GM18951 (cell line): ENCODE data around the gene C3orf85.

ENCODE experiments used
- POLR2A ChIP-seq: IDR thresholded peaks from 4 replicates; pipeline ENCODE4 v1.6.1; 2011; ENCODE audit warnings: mild to moderate bottlenecking; ENCODE audit not compliant: insufficient read length, insufficient read depth; ENCODE audit errors: extremely low read depth
- in situ Hi-C: fragments of 300-500 bp; cut with MboI; formaldehyde crosslinking; loops from one replicate; pipeline ENCODE4 v1.12.0; 2022; ENCODE audit warnings: low sequenced_read_pairs, mixed read lengths, inconsistent platforms; ENCODE audit not compliant: unreplicated experiment

The C3orf85 gene, protein sequence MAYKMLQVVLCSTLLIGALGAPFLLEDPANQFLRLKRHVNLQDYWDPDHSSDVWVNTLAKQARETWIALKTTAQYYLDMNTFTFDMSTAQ

DNA sequence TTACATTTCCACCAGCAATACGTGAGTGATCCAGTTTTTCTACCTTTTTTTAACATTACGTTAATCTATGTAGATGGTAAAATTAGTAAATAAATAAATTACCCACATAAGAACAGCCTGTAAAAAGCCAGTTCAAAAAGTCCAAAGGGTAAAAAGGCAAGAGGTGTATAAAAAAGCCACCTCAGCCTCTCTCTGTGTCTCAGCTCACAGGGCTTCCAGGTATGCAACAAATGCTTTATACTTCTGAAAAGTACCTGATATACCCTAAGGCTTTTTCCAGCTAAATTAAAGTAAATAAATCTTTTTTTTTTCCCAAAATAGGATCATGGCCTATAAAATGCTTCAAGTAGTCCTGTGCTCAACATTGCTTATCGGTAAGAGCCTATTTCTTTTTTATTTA is at the start of gene C3orf85:
Gene C3orf85, plus strand, starts transcription at position 197 of the 400 bp plus-strand sequence. Its CDS starts 129 bp downstream, at position 326.
- no peak for TF ChIP-seq POLR2A
- in situ Hi-C loops, result no loop called here

DNA sequence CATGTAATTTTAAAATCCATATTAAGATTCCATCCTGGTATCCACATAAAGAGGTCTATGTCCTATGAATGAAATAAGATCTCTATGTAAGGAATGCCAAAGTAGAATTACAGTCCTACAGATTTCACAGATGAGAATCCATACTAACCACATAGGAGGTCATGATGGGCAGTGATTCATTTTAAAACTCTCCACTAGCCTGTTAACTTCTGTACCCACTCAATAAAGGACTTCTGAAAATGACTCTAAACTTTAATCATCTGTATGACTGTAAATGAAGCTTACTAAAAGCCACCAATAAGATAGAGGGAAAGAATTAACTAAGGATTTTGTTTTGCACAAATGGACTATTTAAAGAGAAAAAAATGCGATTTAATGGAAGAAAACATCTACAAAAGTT is 47.3 kb upstream of the C3orf85 start:
- in situ Hi-C loops, result no loop called here
- no peak for TF ChIP-seq POLR2A

DNA sequence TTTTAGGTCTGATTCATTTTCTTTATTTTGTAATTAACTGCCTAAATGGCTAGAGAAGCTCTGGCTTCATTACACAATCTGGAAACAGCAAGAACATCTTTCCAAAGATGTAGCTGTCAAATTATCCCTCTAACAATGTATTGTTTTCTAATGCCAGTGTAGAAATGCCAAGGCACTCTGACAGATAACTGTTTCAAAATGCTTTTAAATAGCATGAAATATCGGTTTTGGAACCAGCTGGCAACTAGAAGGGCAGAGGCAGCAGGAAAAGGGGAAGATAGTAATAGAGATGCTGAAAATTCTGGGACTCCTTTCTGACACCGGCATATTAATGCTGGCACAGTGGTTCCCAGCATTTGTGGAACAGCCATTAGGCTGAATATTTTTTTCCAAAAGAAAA is 44.7 kb upstream of the C3orf85 start:
- in situ Hi-C loops, result no loop called here
- TF ChIP-seq POLR2A, result no peak

DNA sequence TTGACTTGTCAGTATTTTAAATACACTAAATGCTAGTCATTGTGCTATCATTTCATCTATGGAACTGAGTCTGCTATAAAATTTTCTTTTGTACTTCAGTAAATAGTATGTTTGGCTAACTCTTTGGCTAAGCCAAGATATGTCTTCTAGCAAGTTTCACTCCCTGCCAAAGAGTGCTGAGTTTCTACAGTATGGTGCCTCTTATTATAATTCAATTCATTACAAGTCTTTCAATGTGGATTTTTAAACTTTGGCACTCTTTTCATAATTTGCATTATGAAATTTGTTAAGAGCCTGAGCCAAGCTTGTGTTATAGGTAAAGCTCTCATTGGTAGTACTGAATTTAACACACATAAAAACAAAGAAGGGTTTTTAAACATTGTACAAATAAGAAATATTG is 43.0 kb upstream of the C3orf85 start:
- in situ Hi-C loops, result no loop called here

DNA sequence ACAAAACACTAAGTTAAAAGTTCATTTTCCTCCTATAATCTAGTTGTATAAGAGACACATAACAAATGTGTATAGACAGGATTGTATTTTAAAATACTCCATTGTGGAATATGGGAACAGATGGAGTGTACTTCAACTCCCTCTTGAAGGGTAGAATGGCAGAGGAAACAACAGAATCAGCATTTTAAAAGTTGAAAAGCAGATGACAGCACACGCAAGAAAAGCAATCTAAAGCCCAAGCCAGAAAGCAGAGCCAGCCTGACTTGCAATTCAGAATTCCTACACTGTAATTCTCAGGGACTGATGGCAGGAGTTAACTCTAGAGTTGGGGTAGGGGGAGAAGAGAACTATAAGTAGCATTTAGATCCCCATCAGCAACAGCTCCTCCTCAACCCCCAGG is 41.4 kb upstream of the C3orf85 start:
- in situ Hi-C loops, result no loop called here
- TF ChIP-seq POLR2A, result no peak

More for the DNA sequence above, 43.0 kb upstream of the C3orf85 start:
- TF ChIP-seq POLR2A, result no peak

DNA sequence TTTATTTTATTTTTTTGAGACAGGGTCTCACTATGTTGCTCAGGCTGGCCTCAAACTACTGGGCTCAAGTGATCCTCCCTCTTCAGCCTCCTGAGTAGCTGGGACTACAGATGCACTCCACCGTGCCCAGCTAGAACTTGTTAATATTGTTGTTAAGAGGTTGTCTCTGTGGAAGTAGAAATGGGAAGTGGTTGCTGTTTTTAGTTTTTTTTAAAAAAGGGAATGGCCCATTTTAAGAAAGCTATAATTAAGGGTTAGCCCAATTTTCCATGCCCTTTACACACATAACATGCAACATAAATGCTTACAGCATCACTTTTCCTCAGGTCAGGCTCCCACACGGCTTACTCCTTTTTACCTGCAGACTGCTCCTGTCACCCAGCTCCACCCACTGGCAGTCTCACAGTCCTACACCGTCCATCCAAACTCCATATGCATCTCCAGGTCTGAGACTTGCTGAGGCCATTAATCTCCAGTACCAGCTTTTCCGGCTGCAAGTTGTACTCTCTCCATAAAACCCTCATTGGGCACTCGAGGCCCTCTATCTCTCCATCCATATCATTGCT is 38.4 kb upstream of the C3orf85 start:
- in situ Hi-C loops, result no loop called here
- TF ChIP-seq POLR2A, result no peak

DNA sequence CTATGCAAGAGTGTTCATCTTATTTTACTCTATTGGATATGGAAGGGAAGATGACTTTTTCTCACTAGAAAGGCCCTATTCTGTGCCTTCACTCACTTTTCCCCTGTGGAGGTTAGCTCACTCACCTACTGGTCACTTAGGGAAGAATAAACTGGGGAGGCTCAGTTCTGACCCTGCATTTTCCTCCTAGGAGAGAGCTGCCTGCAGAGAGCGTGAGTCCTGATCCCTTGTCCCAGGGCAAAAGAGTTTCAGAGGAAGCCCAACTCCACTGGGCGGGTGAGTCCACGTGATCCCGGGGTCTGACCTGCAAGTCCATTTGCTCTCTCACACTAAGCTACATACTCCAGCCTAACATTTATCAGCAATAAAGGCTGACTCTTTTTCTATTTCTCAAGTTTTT is 26.9 kb upstream of the C3orf85 start:
- no peak for TF ChIP-seq POLR2A
- in situ Hi-C loops, result no loop called here

DNA sequence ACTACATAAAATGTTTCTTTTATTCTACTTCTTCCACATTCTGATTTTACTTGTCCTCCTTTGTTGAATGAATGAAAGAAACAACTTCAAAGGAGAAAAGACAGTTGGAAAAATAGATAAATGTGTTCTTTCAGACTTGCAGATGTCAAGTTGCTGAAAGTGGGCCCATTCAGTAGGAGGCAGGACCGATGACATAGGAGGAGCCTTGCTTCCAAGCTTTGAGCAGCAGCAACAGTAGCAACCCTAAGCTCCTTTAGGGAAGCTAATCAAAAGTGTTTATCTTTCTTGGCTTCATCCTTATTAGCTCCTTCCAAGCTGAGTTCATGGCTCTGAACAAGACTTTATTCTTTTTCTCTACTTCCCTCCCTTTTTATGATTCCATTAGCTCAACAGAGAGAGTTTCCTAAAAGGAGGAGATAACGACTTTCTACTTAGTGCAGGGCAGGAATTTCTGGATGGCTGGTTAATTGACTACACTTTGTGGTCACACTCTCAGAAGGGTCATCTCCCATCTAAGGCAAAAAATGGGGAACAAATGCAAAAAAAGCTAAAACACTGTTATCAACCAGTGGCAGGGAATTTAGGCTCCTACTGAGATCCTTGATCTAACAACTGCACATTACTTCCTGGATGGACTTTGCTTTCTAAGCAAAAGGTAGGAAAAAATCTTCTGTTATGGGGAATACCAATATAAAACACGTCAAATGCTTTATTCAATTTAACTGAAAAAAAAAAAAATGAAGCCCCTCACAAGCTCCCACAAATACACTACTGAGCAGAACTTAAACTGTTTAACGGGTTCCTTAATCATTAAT is 23.4 kb upstream of the C3orf85 start:
- TF ChIP-seq POLR2A, result no peak
- in situ Hi-C loops, result no loop called here

DNA sequence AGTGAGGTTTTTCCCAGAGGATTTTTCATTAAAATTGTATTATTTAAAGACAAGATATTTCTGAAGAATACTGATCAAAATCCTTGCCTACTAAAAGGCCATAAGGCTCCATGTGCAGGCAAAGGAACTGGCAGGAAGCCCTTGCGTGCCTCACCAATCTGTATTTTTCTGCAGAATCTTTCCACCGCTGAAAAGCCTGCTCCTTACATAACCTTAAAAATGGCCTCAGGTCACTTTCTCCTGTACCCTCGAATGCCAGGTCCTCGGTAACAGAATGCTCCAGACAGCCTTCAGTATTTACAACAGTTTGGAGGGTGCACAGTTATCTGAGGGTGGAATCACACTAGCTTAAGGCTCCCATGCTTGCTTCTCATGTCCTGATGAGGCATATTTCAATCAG is 21.8 kb upstream of the C3orf85 start:
- TF ChIP-seq POLR2A, result no peak
- in situ Hi-C loops, result no loop called here

DNA sequence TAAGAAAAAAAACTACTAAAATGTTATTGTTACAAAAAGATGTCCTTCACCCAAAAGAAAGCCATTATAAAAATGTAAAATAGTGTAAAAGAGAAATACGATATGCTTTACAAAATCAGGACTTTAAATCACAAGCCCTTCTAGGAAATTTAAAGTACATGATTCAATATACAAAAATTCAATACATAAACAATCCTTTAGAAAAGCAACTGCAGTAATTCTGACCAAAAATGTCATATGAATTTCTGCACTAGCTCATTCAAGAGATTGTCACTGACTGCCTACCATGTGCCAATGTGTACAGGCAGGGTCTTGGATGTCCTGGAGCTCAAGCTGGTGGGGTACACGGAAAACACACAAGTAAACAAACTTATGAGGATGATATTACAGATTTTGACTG is 21.1 kb upstream of the C3orf85 start:
- in situ Hi-C loops, result no loop called here
- no peak for TF ChIP-seq POLR2A

DNA sequence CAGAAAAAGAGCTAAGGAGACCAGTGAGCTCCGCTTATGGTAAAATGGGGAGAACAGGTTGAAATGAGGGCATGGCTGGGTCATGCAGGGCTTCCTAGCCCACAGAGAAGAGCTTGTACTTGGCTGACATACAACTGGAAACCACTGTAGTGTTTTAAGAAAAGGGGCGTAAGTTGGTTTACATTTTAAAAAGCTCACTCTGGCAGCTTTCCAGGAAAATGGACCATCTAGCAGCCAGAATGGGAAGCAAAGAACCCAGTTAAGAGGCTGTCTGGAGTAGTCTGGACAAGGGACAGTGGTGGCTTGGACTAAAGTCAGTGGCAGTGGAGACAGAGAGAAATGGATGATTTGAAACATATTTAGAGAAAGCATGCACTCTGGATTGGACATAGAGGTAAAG is 20.5 kb upstream of the C3orf85 start:
- in situ Hi-C loops, result no loop called here

DNA sequence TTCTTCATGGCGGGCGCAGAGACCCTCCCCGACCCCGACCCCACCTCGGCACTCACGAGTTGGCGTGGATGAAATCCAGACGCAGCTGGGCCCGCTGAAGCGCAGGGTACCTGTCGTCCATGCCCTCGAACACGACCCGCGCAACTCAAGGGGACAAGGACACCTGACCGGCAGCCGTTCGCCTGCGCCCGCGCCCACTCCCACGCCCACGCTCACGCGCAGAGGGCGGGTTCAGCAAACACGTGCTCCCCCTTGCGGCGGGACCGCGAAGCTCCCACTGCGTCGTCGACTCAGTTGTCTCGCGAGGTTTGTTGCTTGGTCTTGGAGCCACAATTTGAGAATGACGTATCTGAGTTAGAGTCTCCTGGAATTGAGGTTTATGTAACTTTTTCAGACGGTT is 18.6 kb upstream of the C3orf85 start, which contains the start of gene MORC1:
Gene MORC1, minus strand, starts transcription at position 196 of the 400 bp plus-strand sequence. Its CDS starts 75 bp downstream, at position 121.
- in situ Hi-C loops, result no loop called here
- no peak for TF ChIP-seq POLR2A

More for the DNA sequence above, 20.5 kb upstream of the C3orf85 start:
- TF ChIP-seq POLR2A, result no peak

DNA sequence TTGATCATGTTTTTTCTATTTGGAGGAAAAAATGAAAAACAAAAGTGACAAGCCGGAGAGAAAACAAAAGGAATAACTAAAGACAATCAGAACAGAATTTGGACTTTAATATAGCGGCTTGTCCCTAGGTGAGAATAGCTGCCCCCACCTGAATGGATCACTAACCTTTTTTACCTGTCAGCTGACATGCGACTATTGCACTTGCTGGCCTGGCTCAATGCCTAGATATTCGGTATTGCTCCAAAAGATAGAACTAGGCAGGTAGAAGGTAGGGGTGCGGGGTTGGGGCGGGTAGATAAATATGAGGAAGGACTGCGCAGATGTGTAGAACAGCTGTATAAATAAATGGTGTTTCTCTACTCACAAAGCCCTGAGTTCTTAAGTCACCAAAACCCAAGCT is 17.9 kb upstream of the C3orf85 start:
- no peak for TF ChIP-seq POLR2A
- in situ Hi-C loops, result no loop called here

DNA sequence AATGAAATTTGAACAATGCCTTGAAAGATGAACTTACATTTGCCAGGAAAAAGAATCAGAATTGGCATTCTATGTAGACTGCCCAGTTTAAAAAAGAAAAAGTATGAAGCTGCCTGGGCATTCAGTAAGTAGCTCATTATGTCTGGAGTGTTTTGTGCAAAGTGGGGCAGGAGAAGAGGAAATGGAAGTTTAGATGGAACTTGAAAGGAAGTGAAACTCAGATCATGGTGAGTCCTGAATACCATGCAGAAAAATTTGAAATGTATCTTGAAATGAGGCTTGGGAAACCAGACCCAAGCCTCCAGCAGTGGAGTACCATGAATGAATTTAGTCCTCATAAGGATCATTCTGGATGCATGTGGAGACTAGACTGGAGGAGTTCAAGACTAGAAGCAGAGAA is 13.8 kb upstream of the C3orf85 start:
- no peak for TF ChIP-seq POLR2A
- in situ Hi-C loops, result no loop called here
